ENCODE data around the gene TPH2.

The TPH2 gene

GRCh38 chr12:72037006-72037795 lies 98.6 kb downstream of the TPH2 start:
- DNase-seq: no peak

- DNase-seq: no peak
Measured at GRCh38 chr12:72041811-72042210, 103.2 kb downstream of the TPH2 start.

DNA sequence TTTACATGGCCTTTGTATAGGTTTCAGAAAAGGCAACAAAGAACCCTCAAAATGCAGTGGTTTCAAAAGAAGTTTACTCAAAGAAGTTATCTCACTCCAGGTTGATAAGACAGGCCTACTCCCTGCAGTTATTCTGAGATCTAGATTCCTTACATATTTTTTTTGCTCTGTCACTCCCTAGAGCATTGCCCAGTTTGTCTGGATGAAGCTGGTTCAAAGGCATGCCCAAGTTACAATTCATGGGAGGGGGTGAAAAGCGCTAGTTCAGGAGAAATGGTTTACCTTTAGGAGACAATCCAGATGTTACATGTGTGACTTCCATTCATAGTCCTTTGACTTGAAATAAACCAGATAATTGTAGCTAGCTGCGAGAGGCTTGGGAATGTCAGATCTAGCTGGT lies 115.0 kb downstream of the TPH2 start:
- DNase-seq: peak; percentile 12

DNA sequence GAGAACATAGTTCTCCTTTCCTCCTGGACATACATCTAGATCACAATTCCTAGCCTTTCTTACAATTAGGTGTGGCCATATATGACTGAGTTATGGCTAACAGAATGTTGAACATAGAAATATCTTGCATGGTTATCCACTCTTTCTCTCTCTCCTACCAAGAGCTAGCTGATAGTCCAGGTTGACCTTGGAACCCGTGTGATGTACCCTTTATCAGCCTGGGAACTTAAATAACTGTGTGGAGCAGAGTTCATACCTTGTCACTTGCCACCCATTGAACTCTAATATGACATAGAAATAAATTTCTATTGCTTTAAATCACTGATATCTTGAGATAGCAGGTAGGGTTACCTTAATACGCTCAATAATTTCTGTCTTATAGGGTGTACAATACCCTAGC lies 115.9 kb downstream of the TPH2 start:
- DNase-seq: no peak

DNA sequence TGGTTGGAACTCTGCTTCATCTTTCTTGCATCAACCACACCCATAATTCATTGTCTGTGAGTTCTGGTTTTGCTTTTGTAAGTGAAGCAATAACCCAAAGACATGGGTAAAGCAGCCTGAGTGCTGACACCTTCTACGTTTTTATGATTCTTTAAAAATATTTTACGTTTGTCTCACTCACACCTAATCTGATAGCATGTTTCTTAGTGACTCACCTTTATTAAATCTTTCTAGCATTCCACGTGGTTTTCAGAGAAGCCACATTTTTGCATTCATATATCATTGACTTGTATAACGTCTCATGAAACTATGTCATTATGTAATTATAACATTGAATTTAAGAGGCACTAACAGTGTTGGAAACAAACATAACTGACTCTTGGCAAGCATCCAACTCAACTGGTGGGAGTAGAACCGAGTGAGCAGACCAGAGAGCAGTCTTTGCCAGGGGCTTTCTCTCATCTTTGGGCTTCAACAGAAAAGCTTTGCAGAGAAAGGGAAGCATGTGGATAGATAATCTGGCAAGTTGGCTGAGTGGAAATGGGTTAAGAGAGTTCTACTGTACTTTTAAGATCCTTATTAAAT lies 118.8 kb downstream of the TPH2 start:
- DNase-seq: peak; percentile 29

DNA sequence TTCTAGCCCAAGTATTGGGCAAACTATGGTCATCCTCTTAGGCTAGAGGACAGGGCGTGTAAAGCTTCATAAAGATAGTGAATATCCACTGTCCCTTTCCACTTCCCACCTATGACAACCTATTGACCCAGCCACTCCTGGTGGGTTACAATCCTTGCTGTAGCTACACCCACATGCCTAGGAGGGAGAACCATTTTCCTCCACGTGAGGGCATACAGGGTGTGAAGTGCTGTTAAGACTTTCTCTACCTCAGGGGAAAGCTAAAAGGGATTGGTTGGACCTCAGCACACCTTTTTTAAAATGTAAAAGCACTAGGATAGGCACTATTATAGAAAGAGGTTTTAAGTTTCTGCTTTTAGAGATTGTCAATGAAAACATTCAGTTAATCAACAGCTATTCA lies 124.4 kb downstream of the TPH2 start:
- DNase-seq: no peak

DNA sequence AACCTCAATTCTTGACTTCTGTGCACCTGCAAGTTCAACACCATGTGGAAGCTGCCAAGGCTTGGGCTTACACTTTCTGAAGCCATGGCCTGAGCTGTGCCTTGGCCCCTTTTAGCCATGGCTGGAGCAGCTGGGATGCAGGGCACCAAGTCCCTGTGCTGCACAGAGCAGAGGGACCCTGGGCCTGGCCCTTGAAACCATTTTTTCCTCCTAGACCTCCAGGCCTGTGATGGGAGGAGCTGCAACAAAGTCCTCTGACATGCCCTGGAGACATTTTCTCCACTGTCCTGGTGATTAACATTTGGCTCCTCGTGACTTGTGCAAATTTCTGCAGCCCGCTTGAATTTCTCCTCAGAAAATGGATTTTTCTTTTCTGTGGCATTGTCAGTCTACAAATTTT lies 132.4 kb downstream of the TPH2 start:
- no peak for DNase-seq

DNA sequence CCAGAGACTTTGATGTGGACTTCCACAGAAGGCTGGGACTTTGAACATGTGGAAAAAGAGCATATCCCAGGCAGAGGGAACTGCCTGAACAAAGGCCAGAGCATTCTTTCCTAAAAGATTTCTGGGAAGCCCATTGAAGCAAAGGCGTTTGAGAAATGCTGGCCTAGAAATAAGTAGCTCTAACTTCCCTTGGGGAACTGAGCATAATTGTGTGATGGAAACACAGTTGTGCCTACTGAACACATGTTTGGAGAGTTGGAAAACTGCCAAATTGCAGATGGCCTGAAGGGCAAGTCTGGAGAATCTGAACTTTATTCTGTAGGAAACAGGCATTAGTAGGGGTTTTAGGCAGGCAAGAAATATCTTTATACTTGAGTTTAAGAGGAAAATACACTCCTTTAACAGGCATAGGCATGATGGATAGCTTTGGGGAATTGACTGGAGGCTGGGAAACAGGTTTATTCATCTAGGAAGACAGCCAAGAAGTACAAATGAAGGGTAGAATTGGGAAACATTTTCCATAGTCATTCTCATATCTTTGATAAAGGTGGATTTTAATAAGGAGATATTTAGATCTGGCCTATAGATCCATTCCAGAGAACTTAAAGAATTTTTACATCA lies 134.1 kb downstream of the TPH2 start:
- no peak for DNase-seq

- DNase-seq: no peak
Measured at GRCh38 chr12:72074065-72074464, 135.4 kb downstream of the TPH2 start.

DNA sequence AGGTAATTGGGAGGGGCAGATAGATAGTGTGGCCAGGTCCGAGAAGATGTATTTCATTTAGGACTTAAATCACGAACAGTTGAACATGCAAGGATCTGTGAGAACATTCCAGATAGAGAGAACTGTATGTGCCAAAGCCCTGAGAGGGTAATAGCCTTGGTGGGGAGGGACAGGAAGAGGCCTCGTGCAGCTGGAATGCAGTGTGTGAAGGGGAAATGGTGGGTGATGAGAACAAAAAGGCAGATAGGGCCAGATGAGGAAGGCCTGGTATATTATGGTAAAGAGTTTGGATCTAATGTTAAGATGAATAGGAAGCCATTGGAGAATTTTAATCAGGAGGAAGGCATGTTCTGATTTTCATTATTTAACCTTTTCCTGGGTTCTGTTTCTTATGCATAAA lies 136.3 kb downstream of the TPH2 start:
- no peak for DNase-seq

DNA sequence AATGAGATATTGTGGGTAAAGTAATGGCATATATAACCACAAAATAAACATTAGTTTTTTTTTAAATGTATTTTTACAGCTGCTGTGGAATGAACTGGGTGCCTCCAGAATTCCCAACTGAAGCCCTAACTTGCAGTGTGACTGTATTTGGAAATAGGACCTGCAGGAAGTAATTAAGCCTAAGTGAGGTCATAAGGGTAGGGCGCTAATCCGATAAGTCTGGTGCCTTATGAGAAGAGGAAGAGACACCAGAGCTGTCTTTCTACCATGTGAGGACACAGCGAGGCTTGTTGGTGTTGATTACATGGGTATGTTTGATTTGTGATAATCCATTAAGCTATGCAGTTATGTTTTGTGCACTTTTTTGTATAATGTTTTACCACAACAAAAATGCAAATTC lies 136.8 kb downstream of the TPH2 start:
- DNase-seq: no peak

DNA sequence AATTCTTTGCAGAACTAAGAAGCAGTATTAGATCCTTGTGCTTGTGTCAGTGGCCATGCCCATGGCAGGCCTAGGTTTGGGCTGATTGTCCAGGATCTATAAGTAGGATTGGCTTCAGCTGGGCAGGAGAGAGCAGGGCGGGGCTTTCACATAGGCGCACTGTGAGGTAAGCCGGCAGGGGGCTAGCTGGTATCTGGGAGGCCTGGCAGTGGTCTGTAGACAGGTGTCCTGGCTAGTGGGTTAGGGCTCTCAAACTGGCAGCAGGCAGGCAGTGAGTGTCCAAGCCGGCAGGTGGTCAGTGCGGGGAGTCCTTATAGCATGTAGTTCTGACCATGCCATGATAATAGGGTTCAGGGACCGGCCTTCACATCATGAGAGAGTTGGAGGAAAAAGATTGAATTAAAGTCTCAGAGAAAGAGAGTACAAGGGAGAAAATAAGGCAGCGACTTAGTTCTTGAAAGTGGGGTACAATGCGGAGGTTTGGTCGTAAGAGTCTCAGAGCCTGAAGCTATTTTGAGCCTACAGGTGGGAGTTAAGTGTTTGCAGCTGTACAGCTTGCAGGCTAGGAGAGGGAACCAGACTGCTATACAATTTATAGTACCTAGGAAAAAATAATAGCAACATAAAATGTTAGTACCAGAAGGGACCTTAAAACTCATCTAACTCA lies 137.4 kb downstream of the TPH2 start:
- DNase-seq: no peak

- DNase-seq: no peak
Measured at GRCh38 chr12:72076558-72076915, 137.9 kb downstream of the TPH2 start.

DNA sequence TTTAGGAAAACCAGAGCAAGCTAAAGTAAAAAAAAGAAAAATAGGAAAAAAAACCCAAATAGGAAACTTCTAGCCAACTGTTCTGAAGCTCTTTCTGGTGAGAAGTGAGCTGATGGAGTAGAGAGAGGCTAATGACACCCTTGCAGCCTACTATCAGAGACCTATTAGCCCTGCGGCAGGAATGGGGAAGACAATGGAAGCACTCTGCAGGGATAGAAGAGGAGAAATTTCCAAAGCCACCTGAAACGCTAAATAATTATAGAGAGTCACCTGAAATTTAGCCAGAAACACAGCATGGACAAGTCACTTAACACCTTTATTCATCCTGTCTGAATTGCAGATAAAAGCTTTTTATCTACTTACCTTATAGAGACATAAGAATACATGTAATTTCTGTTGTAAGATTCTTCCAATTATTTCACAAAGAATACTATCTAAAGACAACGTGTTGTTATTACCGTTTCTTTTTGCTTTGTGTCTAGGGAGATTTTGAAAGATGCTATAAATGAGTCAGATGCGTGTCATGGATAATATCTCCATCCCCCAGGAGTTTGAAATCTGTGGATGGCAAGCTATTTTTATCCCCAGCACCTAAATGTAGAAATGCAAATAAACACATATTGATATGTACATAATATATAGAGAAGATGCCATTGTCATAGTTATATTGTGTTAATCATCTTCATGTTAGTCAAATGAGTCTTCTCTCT lies 138.6 kb downstream of the TPH2 start:
- DNase-seq: no peak

DNA sequence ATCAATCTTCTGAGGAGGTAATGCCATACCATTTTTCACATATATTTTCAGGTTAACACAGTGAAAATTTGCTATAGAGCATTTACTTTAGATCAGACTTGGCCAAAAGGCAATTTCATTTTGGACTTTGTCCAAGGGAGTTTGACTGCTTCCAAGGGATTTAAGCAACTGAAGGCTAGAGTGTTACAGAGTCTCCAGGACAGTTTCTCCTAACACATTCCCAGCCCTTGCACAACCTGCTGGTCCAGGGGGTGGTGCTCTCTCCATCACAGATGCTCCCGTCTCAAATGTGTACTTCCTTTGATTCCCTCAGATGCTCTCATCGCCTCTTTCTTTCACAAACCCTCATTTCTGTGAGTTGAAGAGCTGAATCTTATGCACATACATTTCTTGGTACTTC lies 143.1 kb downstream of the TPH2 start:
- DNase-seq: no peak

Data from EL (cell line).